Measurements from ENCODE around the gene CLDN6.

Gene CLDN6

GRCh38 chr16:2968368-2968737 is 49.6 kb downstream of the CLDN6 start:
- no peak for DNase-seq

GRCh38 chr16:2967721-2968161 is 50.2 kb downstream of the CLDN6 start:
- no peak for DNase-seq

GRCh38 chr16:2967211-2967631 is 50.8 kb downstream of the CLDN6 start:
- DNase-seq = no peak

DNA sequence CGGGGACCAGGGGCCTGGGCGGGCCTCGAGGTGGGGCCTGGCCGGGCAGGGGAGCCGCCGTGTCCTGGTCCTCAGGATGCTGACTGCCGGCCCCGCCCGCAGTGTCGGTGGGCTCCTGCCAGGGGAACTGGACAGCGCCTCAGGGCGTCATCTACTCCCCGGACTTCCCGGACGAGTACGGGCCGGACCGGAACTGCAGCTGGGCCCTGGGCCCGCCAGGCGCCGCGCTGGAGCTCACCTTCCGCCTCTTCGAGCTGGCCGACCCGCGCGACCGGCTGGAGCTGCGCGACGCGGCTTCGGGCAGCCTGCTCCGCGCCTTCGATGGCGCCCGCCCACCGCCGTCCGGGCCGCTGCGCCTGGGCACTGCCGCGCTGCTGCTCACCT is 51.2 kb downstream of the CLDN6 start:
- no peak for DNase-seq

- DNase-seq = no peak
Measured at GRCh38 chr16:2966043-2966807, 51.8 kb downstream of the CLDN6 start.
